GM21423 (cell line): ENCODE data around the gene RAE1.

Experiments used
- ATAC-seq: cut with Tn5 transposase; IDR thresholded peaks from one replicate; pipeline ENCODE4 v1.9.1; 2021; ENCODE audit warnings: mild to moderate bottlenecking, moderate library complexity; ENCODE audit not compliant: unreplicated experiment

Gene RAE1

GRCh38 chr20:57369596-57369995 is 18.5 kb downstream of the RAE1 start:
- no peak for ATAC-seq

GRCh38 chr20:57370316-57370715 is 19.3 kb downstream of the RAE1 start:
- no peak for ATAC-seq

- no peak for ATAC-seq
These were observed 20.3 kb downstream of the RAE1 start for GRCh38 chr20:57371363-57371762.

GRCh38 chr20:57372157-57372556 is 21.1 kb downstream of the RAE1 start:
- no peak for ATAC-seq

- ATAC-seq, result no peak
These were observed 21.7 kb downstream of the RAE1 start for GRCh38 chr20:57372581-57373350.

- no peak for ATAC-seq
These were observed 23.4 kb downstream of the RAE1 start for GRCh38 chr20:57374343-57374930.

- ATAC-seq, result no peak
These were observed 24.0 kb downstream of the RAE1 start for GRCh38 chr20:57374931-57375651.

- ATAC-seq, result no peak
These were observed 24.7 kb downstream of the RAE1 start for GRCh38 chr20:57375652-57376230.

- no peak for ATAC-seq
These were observed 26.3 kb downstream of the RAE1 start for GRCh38 chr20:57377350-57377749.

- no peak for ATAC-seq
These were observed 27.1 kb downstream of the RAE1 start for GRCh38 chr20:57378107-57378506.

GRCh38 chr20:57378646-57379262 is 27.7 kb downstream of the RAE1 start:
- no peak for ATAC-seq

- ATAC-seq, result no peak
These were observed 28.2 kb downstream of the RAE1 start for GRCh38 chr20:57379263-57379647.

GRCh38 chr20:57380081-57380750 is 29.2 kb downstream of the RAE1 start:
- no peak for ATAC-seq

- no peak for ATAC-seq
These were observed 30.8 kb downstream of the RAE1 start for GRCh38 chr20:57381596-57382503.

- ATAC-seq, result no peak
These were observed 31.5 kb downstream of the RAE1 start for GRCh38 chr20:57382516-57382915.

GRCh38 chr20:57383447-57384347 is 32.6 kb downstream of the RAE1 start:
- no peak for ATAC-seq

- no peak for ATAC-seq
These were observed 33.4 kb downstream of the RAE1 start for GRCh38 chr20:57384486-57384885.

GRCh38 chr20:57384953-57385761 is 34.1 kb downstream of the RAE1 start:
- ATAC-seq, result no peak
